Ammon's horn (tissue), 1 donor: Measurements from ENCODE around the gene CXCL14.
"Not testable (repeated sequence)": the region's sequence is repeated elsewhere in the genome, so short reads cannot be mapped to it uniquely, and the experiment has no call there.

Experiments
- DNase-seq: peaks from one replicate; pipeline ENCODE4 v3.0.0-alpha.2; 2016; ENCODE audit warnings: low spot score

Gene CXCL14

DNA sequence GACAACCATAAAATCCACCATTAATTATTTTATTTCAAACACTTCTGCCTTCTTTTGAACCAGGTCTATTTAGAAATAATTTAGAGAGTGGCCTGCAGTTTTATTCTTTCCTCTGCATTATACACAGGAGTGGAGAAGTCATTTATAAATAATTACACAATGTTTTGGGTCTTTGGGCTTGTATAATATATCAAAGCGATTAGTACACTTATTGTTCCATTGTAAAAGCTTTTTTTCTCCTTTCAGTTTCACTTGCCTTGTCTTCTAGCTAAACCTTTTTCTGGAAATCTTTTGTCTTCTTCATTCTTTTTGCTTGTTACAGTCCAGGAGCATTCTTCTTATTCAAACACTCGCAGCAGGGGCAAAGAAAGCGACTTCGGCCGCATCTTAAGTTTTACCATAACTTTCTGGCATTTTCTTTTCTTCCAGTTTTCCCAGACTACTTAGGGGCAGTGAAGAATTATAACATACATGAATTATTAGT lies 35.7 kb downstream of the CXCL14 start:
- DNase-seq = no peak

- no peak for DNase-seq
Measured at GRCh38 chr5:135541807-135542502, 36.8 kb downstream of the CXCL14 start.

DNA sequence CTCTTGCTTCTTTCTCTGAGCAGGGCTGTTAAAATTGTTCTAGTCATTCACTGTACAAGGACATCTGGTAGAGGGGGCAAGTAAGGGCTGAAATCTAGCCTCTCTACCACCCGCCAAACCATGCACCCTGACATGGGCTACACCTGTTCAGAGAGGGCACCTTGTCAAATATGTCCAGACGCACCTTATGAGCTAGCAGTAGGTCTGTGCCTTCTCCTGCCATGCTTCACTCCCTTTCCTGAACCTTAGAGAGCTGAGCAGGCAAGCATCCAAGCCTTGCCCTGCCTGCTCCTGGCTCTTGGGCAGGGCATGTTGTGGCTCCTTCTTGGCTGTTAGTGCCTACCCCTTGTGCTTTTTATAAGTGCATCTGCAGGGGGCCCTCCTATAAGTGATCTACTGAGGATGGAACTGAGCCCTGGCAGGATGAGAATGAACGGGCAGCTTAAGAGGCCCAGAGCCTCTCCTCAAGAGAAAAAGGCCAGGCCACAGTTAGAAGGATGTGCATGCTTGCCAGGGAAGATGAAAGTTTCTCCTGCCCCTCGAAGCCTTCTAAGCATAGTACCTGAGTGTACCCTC lies 39.3 kb downstream of the CXCL14 start:
- DNase-seq = no peak

DNA sequence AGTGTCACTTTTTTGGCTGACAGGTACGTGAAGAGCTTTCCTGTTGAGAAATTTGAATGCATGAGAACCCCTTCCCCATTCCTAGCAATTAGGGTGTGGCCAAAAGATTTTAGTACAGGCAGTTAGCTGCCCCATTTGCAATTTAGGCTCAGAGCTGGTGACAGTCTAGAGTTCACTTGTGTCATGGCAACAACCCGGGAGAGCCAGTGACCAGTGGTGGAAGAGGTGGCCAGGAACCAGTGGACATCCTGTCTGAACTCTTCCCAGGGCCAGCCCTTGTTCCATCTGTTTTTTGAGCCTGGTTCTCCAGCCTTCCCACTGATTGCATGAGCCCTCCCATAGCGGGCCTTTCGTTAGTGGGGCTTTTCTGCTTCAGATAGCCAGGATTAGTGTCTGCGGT lies 40.5 kb downstream of the CXCL14 start:
- DNase-seq = no peak

DNA sequence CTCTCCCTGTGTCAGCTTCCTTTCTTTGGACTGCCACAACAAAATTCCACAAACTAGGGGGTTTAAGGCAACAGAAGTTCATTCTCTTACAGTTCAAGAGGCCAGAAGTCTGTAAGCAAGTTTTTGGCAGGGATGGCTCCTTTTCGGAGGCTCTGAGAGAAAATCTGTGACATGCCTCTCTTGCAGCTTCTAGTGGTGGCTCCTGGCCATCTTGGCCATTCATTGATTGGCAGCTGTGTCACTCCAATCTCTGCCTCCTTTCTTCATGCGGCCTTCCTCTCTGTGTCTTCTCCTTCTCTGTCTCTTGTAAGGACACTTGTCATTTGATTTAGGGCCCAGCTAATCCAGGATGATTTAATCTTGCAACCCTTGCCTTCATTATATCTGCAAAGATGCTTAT lies 41.0 kb downstream of the CXCL14 start:
- DNase-seq = no peak

DNA sequence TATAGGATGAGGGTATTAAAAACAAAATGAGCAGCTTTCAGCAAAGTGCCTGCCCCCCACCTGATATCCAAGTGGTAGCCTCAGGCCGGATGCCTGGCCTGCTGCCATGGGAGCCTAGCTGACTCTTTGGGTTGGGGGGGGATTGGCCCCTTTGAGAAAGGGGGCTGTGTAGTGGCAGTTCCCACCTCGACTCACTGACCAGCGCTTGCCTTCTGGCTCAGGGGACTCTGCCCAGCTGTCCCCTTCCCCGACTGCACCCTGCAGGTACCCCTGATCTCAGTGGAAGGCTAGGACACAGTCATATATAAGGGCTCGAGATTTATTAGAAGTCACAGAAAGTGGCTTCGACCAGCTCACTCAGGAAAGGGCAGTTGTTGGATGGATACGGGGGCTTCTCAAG lies 41.5 kb downstream of the CXCL14 start:
- no peak for DNase-seq

DNA sequence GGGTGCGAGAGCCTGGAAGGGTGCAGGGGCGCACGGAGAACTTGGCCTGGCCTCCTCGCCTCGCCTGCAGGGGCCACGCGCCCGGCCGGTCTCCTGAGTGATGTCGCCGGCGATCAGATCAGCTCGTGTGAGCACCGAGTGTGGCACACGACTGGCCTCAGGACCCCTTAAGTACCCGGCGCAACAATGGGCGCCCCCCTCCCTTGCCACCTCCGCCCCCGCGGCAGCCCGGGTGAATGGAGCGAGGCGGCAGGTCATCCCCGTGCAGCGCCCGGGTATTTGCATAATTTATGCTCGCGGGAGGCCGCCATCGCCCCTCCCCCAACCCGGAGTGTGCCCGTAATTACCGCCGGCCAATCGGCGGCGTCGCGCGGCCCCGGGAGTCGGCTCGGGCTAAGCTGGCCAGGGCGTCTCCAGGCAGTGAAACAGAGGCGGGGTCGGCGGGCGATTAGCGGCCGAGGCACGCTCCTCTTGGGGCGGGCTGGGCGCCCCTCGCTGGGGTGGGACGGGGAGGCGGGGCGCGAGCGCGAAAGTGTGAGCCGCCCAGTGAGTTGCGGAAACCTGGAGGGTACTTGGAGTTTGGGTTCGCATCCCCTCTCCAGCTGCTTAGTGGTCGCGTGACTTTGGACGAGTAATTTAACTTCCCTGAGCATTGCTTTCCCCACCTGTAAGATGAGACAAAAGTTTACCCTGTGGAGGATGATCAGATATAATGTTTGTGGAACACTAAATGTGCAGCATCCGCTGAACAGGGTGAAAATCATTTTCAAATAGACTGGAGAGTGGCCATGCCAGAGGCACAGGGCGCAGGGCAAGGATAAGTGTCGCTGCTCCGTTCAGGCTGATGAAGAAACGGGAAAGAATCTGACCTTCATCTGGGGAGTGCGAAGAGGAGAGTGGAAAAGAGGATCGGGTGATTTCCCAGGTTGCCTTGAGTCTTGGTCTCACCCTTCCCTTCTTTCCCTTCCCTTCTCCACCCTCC lies 42.7 kb downstream of the CXCL14 start, which contains the start of gene NEUROG1:
Gene NEUROG1, minus strand, starts transcription at position 145 of the 982 bp plus-strand sequence. CDS start 274 bp downstream, outside the sequence.
- DNase-seq = no peak

- no peak for DNase-seq
Measured at GRCh38 chr5:135535420-135535819, 43.4 kb downstream of the CXCL14 start.

GRCh38 chr5:135534609-135535419 lies 44.0 kb downstream of the CXCL14 start:
- DNase-seq = no peak

- DNase-seq = no peak
Measured at GRCh38 chr5:135533794-135534193, 45.0 kb downstream of the CXCL14 start.

DNA sequence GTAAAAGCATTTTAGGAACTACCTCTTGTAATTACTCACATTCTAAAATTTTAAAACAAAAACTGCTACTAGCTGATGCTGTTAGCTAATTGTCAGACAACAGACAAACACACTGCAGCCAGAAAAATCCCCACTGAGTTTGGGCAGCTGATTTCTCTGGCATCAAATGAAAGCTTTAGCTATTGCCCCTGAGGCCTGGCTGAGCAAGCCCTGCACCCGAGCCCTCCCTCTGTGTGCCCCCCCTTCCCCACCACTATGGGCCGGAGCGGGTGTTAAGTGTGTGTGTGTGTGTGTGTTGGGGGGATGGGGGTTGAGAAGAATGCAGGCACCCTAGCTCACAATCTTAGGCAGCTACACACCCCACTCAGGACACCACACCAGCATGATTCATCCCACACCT lies 45.5 kb downstream of the CXCL14 start:
- DNase-seq = no peak

GRCh38 chr5:135529576-135529975 lies 49.2 kb downstream of the CXCL14 start:
- DNase-seq = not testable (repeated sequence)

DNA sequence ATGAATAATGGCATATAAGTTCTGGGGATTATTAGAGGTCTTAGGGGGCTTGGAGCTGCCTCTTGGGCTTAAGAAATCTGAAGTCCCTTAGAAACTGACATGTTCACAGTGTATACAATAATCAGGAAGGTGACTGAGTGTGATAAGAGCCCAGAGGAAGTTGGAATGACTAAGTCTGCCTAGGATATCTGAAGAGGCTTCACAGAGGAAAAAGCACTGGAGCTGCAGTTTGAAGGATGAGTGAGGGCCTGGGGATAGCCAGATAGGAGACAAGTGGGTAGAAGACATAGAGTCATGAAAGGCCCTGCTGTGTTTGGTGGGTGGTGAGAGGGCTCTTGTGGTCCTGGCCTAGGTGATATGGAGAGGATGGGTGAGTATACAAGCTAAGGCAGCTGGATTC lies 51.9 kb downstream of the CXCL14 start:
- DNase-seq = no peak

- DNase-seq = no peak
Measured at GRCh38 chr5:135521964-135522363, 56.8 kb downstream of the CXCL14 start.
